OCI-LY7 (cell line): ENCODE measurements around the gene RBFOX1.

Source experiments
- CTCF ChIP-seq: fragments of 200-600 bp; sonication (generic); conservative IDR thresholded peaks from 2 replicates; pipeline ENCODE4 v1.5.1; 2014; ENCODE audit warnings: mild to moderate bottlenecking, antibody characterized with exemption, low read length, moderate library complexity, mixed read lengths
- EZH2phosphoT487 ChIP-seq: fragments of 200-600 bp; sonication (generic); IDR thresholded peaks from 2 replicates; pipeline ENCODE4 v1.6.1; 2018; ENCODE audit warnings: low read depth, borderline replicate concordance, mild to moderate bottlenecking, mixed run types, antibody characterized with exemption, low read length, moderate library complexity, mixed read lengths

- TF ChIP-seq CTCF (no peak), EZH2phosphoT487 (no peak)
Observed at GRCh38 chr16:7393680-7394079, 61.0 kb downstream of the RBFOX1 start.
